ENCODE results near the gene MOXD1. TPM values are rescaled to one million over a fixed set of nuclear protein-coding genes. Genes with fewer than 3 reads are reported as not detected.

The MOXD1 gene
- total RNA-seq, 4 donors from 2014 or later = 1.5 to 12.4 (median 3.5) TPM

DNA sequence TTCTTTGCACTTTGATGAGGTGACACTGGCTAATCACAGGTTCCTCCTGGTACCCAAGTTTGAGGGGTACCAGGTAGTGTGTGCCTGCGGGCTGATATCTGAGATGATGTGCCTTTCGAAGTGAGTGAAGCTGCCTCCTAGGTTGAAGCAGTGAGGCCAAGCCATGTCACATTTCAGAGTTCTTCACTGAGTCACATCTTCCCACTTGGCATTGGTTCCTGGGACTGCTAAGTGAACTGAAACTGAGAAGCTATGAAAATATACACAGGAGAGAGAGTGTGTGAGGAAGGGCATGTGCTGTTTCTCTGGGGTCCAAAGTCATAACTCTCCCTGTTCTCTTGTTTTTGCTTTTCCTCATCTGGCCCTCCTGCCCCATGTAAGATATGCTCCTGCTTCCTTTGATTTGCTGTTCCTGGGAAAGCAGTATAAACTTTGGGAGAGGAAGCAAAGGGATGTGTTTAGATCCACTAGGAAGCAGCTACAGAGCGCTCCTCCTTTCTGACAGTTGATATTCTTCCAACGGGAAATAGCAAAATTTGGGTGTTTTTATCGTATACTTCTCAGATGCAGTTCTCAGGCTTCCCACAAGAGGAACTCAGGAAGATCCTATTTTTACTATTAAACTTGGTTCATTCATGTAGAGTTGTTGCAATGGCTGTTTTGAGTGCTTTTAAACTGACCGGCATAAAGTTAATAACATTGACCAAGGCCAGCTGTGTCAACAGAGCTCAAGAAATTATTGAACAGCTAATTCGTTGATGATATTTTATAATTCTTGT is 153.7 kb downstream of the MOXD1 start:
- TF ChIP-seq, protein P1, sequence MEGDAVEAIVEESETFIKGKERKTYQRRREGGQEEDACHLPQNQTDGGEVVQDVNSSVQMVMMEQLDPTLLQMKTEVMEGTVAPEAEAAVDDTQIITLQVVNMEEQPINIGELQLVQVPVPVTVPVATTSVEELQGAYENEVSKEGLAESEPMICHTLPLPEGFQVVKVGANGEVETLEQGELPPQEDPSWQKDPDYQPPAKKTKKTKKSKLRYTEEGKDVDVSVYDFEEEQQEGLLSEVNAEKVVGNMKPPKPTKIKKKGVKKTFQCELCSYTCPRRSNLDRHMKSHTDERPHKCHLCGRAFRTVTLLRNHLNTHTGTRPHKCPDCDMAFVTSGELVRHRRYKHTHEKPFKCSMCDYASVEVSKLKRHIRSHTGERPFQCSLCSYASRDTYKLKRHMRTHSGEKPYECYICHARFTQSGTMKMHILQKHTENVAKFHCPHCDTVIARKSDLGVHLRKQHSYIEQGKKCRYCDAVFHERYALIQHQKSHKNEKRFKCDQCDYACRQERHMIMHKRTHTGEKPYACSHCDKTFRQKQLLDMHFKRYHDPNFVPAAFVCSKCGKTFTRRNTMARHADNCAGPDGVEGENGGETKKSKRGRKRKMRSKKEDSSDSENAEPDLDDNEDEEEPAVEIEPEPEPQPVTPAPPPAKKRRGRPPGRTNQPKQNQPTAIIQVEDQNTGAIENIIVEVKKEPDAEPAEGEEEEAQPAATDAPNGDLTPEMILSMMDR (IDR thresholded peaks at IDR 0.05; ENCODE audit: low read depth) = no peak

DNA sequence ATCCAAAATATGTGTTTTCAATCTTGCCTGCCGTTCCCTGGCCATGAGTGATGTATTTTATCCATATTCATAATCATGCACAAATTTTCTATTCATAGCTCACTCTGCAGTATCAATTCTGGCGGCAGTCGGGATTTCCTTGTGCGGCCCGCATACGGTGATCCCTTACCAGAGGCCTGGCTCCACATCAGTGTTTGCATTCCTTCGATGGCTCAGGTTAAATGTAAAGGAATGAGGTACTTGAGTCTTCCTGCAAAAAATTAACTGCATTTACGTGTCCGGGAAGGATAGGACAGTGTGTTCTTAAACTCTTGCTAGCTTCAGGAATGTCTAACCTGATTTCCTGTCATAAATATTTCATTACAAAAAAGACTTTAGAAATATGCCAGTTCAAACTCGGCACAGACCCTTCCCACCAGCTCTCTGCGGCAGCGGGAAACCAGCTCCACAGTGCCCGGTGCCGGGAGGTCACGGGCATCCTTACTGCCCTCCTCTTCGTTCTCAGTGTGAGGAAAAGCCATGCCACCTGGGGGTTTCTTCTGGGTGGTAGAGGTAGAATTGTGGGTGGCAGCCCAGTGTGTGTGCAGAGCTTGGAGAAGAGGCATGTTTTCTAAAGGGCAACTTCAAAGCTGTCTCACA is 154.5 kb downstream of the MOXD1 start:
- TF ChIP-seq, protein P1 (IDR thresholded peaks at IDR 0.05; ENCODE audit: low read depth) = no peak

DNA sequence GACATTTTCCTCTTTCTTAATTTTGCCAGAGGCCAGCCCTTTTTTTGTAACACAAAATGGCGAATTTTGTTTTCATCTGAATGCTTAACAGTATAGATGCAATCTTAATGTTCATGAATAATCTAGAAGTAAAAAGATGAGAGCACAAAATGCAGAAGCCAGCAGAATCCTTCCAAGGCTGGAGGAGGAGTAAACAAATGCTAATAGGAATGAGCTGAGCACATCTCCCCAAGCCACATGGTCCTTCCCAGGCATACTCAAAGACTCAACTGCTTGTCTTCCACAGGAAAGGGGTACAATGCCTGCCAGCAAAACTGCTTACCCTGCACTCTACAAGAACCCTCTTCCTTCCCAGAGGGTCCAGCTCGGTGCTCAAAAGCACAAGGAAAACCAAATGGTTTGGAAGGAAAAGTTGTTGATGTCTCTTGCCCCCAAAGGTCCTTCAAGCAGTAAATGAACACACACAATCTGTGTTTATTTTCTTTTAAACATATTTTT is 155.1 kb downstream of the MOXD1 start:
- TF ChIP-seq, protein P1 (IDR thresholded peaks at IDR 0.05; ENCODE audit: low read depth) = no peak

Other genes starting within 250 kb of the MOXD1 start
- 10 to 100 TPM; 38.4 to 94.7 (median 57.1) TPM for gene STX7, start 111.6 kb upstream of the MOXD1 start, total RNA-seq
- not detected for gene TAAR9, start 136.8 kb upstream of the MOXD1 start, total RNA-seq
- not detected for gene TAAR8, start 151.2 kb upstream of the MOXD1 start, total RNA-seq
- not detected for gene TAAR6, start 168.8 kb upstream of the MOXD1 start, total RNA-seq
- gene TAAR5, start 188.3 kb upstream of the MOXD1 start, total RNA-seq = not detected
- gene TAAR2, start 222.8 kb upstream of the MOXD1 start, total RNA-seq = not detected

All from subcutaneous adipose tissue (tissue), 4 donors.